Measurements from ENCODE around the gene PTH1R.

Gene PTH1R

GRCh38 chr3:46865546-46865945 lies 12.0 kb upstream of the PTH1R start:
- H3K36me3 Mint-ChIP-seq (ENCODE audit: low read depth): no peaks in the 10 kb centered on the region
- H3K4me3 Mint-ChIP-seq: no peak overlapping the region
- H3K4me1 Mint-ChIP-seq (ENCODE audit: low read depth): no peaks in the 10 kb centered on the region
- H3K27me3 Mint-ChIP-seq (ENCODE audit: low read depth): peaks cover 8% of the 10 kb centered on the region
- H3K27ac Mint-ChIP-seq: no peak overlapping the region
- H3K9me3 Mint-ChIP-seq: no peaks in the 10 kb centered on the region

DNA sequence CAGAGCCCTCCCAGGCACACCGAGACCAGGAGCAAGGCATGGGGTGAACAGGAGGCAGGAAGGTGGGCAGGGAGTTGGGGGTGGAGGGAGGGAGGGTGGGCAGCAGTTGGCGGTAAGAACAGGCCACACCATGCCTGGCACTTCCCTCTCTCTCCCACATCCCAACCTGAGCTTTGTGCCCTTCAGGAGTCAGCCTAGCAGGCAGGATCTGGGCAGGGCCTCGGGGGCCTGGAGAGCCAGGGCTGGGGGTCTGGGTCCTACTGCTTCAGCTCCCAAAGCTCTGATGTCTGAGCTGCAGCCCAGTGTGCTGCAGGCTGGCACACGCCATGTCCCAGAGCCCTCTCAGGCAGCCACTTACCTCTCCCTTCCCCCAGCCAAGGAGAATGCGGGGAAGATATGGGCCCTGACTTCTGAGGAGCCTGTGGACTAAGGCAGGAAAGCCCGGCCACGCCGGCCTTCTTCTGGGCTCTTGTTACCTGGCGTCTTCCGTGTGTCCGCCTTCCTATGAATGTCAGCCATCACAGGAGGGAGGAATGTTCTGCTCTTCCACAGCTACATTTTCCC lies 11.4 kb upstream of the PTH1R start:
- H3K4me1 Mint-ChIP-seq (ENCODE audit: low read depth): no peaks in the 10 kb centered on the region
- H3K27me3 Mint-ChIP-seq (ENCODE audit: low read depth): peaks cover 8% of the 10 kb centered on the region
- no peak overlapping the region for H3K4me3 Mint-ChIP-seq
- H3K36me3 Mint-ChIP-seq (ENCODE audit: low read depth): no peaks in the 10 kb centered on the region
- no peak overlapping the region for H3K27ac Mint-ChIP-seq
- H3K9me3 Mint-ChIP-seq: no peaks in the 10 kb centered on the region

DNA sequence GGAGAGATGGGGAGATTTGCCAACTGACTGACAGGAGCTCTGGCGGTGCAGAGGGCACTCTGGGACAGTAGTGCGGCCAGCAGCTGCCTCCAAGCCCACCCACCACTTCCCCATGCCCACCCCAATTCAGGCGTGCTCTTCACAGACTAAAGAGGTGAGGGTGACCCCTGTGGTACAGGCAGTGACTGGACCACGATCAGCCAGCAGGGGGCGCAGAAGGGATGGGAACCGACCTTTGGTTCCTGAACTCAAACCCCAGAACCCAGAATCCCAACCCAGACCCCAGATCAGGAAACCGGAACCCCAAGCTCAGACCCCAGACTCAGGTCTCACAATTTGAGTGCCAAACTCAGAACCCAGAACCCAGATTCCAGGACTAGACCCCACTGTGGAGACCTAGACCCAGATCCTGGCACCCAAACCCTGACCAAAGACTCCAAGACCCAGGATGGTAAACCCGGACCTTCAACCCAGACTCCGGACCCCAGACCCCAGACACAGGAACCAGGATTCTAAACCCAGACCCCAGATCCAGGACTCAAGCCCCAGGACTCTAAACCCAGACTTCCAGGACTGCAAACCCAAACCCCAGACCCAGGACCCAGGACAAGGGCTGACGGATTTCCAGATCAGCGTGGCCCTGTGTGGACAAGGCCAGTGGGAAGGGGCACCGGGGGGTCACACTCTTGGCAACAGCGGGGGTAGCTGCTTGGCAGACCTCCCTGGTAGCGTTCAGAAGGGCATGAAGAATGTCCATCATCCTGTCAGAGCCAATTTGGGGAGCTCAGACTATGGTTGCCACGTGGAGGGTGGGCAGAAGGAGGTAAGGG lies 10.6 kb upstream of the PTH1R start:
- Mint-ChIP-seq H3K27me3 (ENCODE audit: low read depth) (peaks cover 8% of the 10 kb centered on the region), H3K9me3 (no peaks in the 10 kb centered on the region), H3K36me3 (ENCODE audit: low read depth) (no peaks in the 10 kb centered on the region), H3K4me1 (ENCODE audit: low read depth) (no peaks in the 10 kb centered on the region), H3K27ac (no peak overlapping the region), H3K4me3 (no peak overlapping the region)

DNA sequence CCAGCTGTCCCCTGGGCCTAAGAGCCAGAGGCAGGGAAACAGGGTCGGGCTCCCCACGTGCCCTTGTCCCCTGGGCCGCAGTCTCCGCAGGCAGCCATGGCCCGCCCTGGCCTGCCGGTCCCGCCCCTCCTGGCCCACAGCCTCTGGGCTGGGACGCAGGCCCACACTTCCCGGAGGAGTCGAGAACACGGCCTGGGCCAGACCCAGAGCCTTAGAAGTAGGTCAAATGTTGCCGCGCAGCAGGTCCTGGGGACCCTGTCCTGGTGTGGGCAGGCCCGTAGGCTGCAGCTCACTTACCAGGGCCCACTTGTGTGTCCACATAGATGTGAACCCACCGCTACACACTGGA lies 10.0 kb upstream of the PTH1R start:
- H3K27me3 Mint-ChIP-seq (ENCODE audit: low read depth): peaks cover 8% of the 10 kb centered on the region
- H3K36me3 Mint-ChIP-seq (ENCODE audit: low read depth): no peaks in the 10 kb centered on the region
- H3K4me3 Mint-ChIP-seq: no peak overlapping the region
- H3K9me3 Mint-ChIP-seq: no peaks in the 10 kb centered on the region
- H3K27ac Mint-ChIP-seq: no peak overlapping the region
- H3K4me1 Mint-ChIP-seq (ENCODE audit: low read depth): no peaks in the 10 kb centered on the region

DNA sequence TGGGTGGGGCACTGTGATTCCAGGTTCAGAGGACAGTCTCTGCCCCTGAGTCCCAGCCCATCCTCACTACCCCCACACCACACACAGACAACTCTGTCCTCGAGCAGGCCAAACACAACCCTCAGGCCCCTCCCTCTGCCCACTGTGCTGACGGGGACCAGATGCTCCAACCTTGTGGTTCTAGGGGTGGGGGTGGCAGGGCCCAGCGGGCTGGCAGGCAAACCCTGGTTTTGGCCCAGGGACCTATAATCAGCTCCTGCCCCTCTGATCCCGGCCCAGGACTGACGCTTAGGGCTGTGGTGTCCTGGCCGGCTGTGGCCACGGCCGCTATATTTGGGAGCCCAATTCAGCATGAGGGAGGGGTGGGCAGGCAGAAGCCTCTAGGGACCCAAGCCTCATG lies 9.2 kb upstream of the PTH1R start:
- no peaks in the 10 kb centered on the region for H3K4me1 Mint-ChIP-seq (ENCODE audit: low read depth)
- no peak overlapping the region for H3K4me3 Mint-ChIP-seq
- H3K27me3 Mint-ChIP-seq (ENCODE audit: low read depth): peaks cover 12% of the 10 kb centered on the region
- H3K27ac Mint-ChIP-seq: no peak overlapping the region
- H3K9me3 Mint-ChIP-seq: no peaks in the 10 kb centered on the region
- H3K36me3 Mint-ChIP-seq (ENCODE audit: low read depth): no peaks in the 10 kb centered on the region

GRCh38 chr3:46868948-46869347 lies 8.6 kb upstream of the PTH1R start:
- Mint-ChIP-seq H3K36me3 (ENCODE audit: low read depth) (no peaks in the 10 kb centered on the region), H3K27ac (no peak overlapping the region), H3K4me1 (ENCODE audit: low read depth) (no peaks in the 10 kb centered on the region), H3K9me3 (no peaks in the 10 kb centered on the region), H3K27me3 (ENCODE audit: low read depth) (peaks cover 13% of the 10 kb centered on the region), H3K4me3 (no peak overlapping the region)

GRCh38 chr3:46869440-46869839 lies 8.1 kb upstream of the PTH1R start:
- no peaks in the 10 kb centered on the region for H3K36me3 Mint-ChIP-seq (ENCODE audit: low read depth)
- no peaks in the 10 kb centered on the region for H3K9me3 Mint-ChIP-seq
- no peak overlapping the region for H3K4me3 Mint-ChIP-seq
- H3K4me1 Mint-ChIP-seq (ENCODE audit: low read depth): no peaks in the 10 kb centered on the region
- H3K27ac Mint-ChIP-seq: no peak overlapping the region
- H3K27me3 Mint-ChIP-seq (ENCODE audit: low read depth): peaks cover 18% of the 10 kb centered on the region

- H3K9me3 Mint-ChIP-seq: no peaks in the 10 kb centered on the region
- H3K36me3 Mint-ChIP-seq (ENCODE audit: low read depth): no peaks in the 10 kb centered on the region
- no peaks in the 10 kb centered on the region for H3K4me1 Mint-ChIP-seq (ENCODE audit: low read depth)
- H3K4me3 Mint-ChIP-seq: no peak overlapping the region
- peaks cover 26% of the 10 kb centered on the region for H3K27me3 Mint-ChIP-seq (ENCODE audit: low read depth)
- no peak overlapping the region for H3K27ac Mint-ChIP-seq
Measured at GRCh38 chr3:46870651-46871050, 6.9 kb upstream of the PTH1R start.

GRCh38 chr3:46871222-46871621 lies 6.3 kb upstream of the PTH1R start:
- Mint-ChIP-seq H3K27ac (no peak overlapping the region), H3K27me3 (ENCODE audit: low read depth) (peaks cover 26% of the 10 kb centered on the region), H3K4me1 (ENCODE audit: low read depth) (no peaks in the 10 kb centered on the region), H3K4me3 (no peak overlapping the region), H3K9me3 (no peaks in the 10 kb centered on the region), H3K36me3 (ENCODE audit: low read depth) (no peaks in the 10 kb centered on the region)

DNA sequence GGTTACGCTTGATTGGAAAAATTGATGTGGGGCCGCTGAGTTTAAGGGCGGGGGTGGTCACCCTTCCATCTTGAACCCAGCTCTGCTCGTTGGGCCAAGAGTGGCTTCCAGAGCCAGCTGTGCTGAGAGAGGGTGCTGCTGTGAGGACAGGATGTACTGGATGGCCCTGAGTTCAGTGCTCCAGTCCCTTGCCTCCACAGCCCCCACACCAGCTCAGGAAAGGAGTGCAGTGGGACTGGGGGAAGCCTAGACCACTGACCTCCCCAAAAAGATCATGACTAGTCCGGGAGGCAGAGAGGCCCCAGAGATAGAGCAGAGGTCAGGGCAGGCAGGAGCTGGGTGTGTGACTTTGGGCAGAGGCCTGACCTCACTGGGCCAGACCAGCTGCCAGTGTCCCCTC lies 4.0 kb upstream of the PTH1R start:
- Mint-ChIP-seq H3K27ac (no peak overlapping the region), H3K4me3 (no peak overlapping the region), H3K4me1 (ENCODE audit: low read depth) (no peaks in the 10 kb centered on the region), H3K9me3 (no peaks in the 10 kb centered on the region), H3K27me3 (ENCODE audit: low read depth) (peaks cover 26% of the 10 kb centered on the region), H3K36me3 (ENCODE audit: low read depth) (no peaks in the 10 kb centered on the region)

- Mint-ChIP-seq H3K27ac (no peak overlapping the region), H3K9me3 (no peaks in the 10 kb centered on the region), H3K27me3 (ENCODE audit: low read depth) (peaks cover 29% of the 10 kb centered on the region), H3K36me3 (ENCODE audit: low read depth) (no peaks in the 10 kb centered on the region), H3K4me1 (ENCODE audit: low read depth) (no peaks in the 10 kb centered on the region), H3K4me3 (no peak overlapping the region)
Measured at GRCh38 chr3:46874430-46874829, 3.1 kb upstream of the PTH1R start.

DNA sequence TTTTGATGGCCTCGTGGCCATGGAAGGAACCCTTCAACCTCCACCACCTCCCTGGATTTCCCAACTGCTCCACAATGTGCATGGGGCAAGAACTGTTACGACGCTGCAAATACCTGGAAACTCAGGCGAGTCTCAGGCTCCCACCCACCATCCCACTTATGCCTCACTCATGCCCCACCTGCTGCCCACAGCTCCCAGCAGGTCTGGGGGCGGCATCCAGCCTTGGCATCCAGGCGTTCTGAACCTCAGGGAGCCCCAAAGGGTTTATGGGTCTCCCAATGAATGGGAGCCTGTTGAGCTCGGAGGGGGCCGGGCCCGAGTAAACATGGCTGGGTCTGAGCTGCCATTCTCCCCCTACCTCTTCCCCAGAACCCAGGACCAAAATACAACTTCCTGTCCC lies 2.0 kb upstream of the PTH1R start:
- Mint-ChIP-seq H3K36me3 (ENCODE audit: low read depth) (no peaks in the 10 kb centered on the region), H3K9me3 (no peaks in the 10 kb centered on the region), H3K27me3 (ENCODE audit: low read depth) (peaks cover 35% of the 10 kb centered on the region), H3K4me3 (no peak overlapping the region), H3K4me1 (ENCODE audit: low read depth) (peaks cover 1% of the 10 kb centered on the region), H3K27ac (no peak overlapping the region)

DNA sequence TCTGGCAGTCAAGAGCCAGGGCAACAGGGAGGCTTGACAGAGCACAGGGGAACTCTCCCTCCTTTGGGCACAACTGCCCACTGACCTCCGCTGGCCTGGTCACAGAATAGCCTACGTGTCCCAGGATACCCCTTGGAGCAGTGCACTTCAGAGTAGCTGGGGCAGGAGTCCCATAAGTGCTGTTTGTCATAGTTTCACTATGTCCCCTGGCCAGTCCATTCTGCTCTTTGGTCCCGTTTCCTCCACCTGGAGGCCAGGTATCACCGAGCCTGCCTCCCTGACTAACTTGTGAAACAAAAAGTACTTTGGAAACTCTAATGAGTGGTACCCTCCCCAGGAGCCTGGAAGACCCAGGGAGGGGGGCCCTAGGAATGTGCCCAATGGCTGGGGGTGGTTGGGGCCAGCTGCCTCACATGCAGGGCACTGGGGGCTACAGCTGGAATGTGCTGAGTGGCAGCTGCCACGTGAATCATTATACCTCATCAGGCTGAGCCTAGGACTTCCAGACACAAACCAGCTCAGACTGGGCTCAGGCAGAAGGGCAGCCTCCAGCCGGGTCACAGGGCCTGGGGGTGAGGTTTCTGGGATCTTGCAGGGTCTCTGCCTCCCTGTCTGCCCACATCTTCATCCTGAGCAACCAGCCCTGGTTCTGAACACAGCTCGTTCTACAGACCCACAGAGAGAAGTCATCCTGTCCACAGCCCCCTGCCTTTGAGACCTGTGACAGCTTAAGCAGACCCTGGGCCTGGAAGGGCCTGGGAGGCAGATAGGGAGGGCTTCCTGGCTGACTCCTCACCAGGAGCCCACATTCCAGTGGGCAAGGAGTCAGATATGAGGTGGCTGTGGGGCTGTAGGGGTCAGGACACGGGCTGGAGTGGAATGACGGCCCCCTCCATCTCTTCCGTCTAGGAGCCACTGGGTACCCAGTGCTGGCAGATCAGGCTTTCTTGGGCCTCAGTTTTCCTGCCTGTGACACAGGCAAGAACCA lies 914 bp upstream of the PTH1R start:
- H3K9me3 Mint-ChIP-seq: no peaks in the 10 kb centered on the region

DNA sequence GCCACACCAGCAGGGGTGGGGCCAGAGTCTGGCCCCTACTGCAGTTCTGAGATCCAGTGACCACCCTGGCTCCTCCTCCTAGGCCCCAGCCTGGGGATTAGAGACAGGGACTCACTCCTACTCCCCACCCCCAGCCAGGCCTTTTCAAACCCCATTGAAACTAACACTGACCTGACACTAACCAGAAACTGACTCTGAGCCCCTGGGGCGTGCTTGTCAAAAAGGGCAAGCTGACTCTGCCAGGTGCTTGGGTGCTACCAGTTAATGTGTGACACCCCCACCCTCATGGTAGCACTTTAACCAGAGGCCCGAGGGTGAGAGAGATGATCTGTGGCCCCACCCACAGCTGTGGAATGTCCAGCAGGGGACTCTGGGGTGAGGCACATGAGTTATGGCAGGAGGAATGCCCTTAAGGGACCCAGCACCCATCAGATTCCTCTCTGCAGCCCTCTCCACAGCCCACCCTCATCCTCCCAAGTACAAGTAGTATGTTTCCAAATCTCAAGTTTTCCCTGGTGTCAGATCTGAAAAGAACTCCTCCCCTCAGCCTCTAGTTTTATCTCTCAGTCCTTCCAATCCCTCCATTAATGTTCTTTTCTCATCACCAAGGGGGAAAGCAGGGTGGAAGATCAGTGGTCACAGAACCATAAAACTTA lies 1.4 kb downstream of the PTH1R start:
- Mint-ChIP-seq H3K27me3 (ENCODE audit: low read depth) (peaks cover 52% of the 10 kb centered on the region), H3K9me3 (no peaks in the 10 kb centered on the region), H3K36me3 (ENCODE audit: low read depth) (no peaks in the 10 kb centered on the region), H3K4me3 (no peak overlapping the region), H3K27ac (no peak overlapping the region), H3K4me1 (ENCODE audit: low read depth) (peaks cover 1% of the 10 kb centered on the region)

More for the DNA sequence above, 914 bp upstream of the PTH1R start:
- Mint-ChIP-seq H3K27me3 (ENCODE audit: low read depth) (peaks cover 43% of the 10 kb centered on the region), H3K36me3 (ENCODE audit: low read depth) (no peaks in the 10 kb centered on the region), H3K27ac (no peak overlapping the region), H3K4me1 (ENCODE audit: low read depth) (peaks cover 1% of the 10 kb centered on the region), H3K4me3 (no peak overlapping the region)
